CD4-positive, alpha-beta T cell treated with Interleukin-6 for 4 hours (primary cell): ENCODE measurements around the gene C1orf159.
"Not testable (repeated sequence)": the region's sequence is repeated elsewhere in the genome, so short reads cannot be mapped to it uniquely, and the experiment has no call there.

ENCODE experiments used
- DNase-seq: peaks from one replicate; pipeline ENCODE4 v3.0.0-alpha.2; 2020; ENCODE audit warnings: mixed read lengths

The C1orf159 gene

DNA sequence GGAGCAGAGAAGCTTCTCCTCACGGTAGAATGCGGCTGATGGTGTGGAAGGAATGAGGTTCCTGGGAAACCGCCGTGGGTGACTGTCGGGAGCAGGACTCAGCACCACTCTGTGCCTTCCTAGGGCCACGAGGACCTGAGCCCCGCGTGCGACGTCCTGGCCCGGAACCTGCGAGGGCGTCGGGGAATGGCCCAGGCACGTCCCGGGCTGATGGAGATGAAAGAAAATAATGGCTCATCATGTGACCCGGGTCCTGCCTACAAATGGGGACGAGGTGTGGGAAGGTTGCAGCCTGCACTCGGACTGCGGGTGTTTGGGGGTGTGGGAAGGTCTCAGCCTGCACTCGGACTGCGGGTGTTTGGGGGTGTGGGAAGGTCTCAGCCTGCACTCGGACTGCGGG, 32.7 kb upstream of the C1orf159 start:
- no peak for DNase-seq

DNA sequence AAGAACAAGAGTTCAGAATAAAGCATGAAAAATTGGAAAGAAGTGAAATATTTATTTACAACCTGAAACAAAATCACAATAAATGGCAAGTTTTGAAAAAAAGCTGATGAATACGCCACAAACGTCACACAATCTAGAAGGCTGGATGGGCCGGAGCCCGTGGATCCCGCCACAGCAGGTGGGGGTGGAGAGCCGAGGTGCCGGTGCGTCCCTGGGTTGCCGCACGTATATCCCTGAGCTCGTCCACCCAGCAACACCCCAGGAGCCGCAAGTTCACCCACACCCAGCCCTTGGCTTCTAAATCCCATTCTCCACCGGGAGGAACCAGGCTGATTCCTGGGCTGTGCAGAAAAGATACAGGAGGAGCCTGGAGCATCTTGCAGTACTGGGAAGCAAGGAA, 32.2 kb upstream of the C1orf159 start:
- no peak for DNase-seq

DNA sequence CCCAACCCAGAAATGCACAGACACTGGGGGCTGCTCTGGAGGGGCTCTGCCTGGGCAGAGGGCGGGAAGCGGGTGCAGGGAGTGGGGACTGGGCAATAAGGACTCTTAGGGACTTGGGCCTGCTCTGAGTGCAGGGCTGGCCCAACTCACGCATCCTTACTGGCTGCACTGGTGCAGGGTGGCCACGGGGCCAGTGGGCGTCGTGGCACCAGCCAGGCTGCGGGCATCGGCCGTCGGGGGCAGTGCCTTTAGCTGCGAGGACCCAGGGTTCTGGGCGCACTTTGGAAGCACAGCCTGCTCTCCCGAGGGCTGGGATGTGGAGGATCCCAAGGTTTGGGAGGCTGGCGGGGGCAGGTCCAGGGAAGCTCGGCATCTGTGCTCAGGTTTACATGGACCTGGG, 30.7 kb upstream of the C1orf159 start:
- no peak for DNase-seq

DNA sequence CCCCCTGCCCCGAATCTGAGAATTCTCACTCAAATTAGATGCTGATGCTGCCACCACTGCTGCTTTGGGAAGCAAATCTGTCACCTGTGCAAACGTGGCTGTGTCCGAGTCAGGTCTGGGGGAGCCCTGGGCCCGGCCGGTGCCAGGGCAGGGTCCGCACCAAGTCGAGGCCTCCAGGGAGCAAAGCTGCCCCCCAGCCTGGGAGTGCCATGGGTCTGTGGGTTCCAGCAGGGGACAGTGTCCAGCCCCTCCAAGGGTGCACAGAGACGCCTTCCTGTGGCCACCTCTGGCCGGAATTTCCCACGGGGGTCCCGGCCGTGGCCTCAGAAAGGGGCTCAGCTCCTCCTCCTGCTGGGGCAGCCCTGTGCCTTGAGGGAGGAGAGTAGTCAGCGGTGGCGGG, 30.1 kb upstream of the C1orf159 start:
- no peak for DNase-seq

DNA sequence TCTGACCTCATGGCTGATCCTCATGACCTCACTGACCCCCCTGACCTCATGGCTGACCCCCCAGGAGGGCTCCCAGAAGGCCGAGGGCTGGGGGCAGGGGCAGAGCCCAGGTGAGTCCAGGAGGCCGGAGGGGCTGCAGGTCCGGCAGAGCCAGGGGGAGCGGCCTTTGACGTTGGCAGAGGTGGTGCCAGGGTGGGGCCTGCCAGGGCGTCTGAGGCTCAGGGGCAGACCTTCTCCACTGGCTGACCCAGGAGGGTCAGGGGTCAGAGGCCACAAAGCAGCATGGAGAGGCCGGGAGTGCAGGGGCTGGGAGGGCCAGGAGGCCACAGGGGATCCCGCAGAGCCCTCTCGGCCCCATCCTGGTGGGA, 29.6 kb upstream of the C1orf159 start:
- no peak for DNase-seq

DNA sequence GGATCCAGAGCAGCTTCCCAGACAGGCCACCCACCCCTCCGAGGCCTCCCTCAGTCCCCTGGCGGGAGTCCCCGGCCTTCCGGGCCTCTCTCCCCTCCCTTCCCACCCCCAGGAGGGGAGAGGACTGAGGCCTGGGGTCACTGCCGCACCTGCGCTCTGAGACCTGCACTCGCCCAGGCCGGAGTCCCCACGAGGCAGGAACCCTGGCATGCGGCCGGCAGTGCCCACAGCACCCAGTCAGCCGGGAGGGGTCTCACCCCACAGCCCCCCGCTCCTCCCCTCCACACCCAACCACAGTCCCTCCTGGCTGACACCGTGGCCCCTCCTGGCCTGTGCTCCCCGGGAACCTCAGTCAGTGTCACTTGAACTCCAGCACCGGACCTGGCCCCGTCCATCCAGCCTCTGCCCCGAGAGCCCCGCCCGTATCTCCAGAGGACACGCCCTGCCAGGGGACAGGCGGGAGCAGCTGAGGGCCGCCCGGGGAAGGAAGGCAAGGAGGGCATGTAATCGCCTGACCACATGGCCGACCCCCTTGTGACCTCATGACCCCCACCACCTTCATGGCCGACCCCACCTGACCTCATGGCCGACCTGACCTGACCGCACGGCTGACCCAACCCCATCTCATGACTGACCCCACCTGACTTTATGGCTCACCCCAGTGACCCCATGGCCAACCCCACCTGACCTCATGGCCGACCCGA, 29.1 kb upstream of the C1orf159 start:
- DNase-seq: no peak

DNA sequence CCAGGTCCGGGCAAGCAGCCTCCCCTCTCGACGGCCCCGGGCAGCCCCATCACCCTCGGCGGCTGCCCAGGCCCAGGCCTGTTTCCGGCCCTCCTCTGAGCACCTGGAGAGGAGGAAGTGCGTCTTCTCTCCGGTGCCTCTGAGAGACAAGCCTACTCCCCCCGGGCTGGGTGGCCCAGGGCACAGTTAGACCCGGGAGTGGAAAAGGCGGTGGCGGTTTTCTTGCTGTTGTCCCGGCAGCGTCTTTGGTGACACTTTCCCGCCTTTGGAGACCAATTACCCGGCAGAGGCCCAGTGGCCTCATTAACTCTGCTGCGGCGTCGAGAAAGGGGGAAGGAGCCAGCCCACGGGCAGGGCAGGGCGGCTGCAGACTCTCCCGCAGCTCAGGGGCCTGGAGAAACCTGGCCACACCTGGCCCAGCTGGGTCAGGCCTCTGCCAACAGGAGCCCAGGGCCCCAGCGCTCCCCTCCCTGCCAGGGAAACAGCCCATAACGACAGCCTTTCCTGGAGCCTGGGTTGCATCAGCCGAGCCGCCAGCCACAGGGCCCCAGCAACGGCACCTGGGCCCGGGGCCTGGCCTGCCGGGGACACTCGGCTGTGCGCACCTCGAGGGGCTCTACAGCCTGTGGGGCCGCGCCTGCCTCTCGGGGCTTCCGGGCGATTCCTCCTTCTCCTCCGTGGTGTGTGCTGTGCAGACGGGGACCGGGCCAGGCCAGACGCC, 28.4 kb upstream of the C1orf159 start:
- DNase-seq: peak; percentile 73

DNA sequence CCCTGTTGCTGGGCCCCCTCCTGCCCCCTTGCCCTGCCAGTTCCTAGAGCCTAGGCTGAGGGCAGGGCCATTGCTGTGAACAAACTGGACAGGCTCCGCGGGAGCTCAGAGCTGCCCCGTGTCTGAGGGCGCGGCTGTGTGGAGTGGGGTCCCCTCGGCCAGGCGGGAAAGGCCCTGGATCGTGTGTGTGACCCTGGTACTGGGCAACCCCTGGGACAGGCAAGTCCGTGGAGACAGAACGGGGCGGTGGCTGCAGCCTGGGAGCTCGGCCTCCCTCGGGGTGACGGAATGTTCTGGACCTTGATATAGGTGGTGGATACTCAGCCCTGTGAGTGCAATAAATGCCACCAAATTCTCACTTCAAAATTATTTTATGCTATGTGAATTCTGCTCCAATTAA, 27.7 kb upstream of the C1orf159 start:
- DNase-seq: no peak

DNA sequence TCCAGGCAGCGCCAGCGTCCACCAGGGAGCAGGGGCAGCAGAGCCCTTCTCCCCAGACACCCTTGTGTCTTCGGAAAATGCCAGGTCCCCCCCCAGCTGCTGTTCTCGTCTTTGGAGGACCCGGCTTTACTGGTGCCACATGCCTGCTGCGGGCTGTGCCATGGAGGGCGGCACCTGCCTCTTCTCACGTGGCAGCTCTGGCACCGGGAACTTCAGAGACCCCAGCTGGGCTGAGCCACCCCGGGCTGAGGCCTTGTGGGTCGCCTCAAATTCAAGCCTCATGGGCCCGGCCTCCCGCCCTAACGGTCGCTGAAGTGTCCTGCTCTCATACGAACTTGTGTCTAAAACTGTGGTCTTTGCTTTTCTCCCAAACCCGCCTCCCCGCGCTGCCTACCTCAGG, 27.0 kb upstream of the C1orf159 start:
- no peak for DNase-seq

DNA sequence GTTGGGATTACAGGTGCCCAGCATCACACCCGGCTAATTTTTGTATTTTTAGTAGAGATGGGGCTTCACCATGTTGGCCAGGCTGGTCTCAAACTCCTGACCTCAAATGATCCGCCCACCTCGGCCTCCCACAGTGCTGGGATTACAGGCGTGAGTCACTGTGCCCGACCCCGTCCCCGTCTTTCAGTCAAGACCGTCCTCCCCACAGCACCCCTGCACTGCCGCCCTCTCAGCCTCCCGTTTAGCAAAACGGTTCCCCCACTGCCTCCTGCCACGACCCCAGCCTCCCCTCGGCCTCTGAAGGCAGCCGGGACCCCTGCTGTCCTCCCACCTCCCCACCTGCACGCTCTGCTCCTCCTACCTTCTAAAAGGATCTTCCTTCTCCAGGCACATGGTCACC, 26.5 kb upstream of the C1orf159 start:
- DNase-seq: not testable (repeated sequence)

DNA sequence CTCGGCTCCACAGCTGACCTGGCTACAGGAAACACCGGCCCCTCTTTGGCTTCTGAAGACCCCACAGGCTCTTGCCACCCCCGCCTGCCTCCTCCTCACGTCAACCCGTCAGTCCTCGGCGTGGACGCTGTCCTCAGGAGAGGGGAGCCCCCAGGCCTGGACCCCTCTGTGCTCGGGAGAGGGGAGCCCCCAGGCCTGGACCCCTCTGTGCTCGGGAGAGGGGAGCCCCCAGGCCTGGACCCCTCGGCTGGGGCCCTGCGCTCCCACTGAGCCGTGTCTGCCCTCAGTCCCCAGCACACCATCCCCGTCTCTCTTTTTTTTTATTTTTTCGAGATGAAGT, 26.0 kb upstream of the C1orf159 start:
- DNase-seq: no peak

DNA sequence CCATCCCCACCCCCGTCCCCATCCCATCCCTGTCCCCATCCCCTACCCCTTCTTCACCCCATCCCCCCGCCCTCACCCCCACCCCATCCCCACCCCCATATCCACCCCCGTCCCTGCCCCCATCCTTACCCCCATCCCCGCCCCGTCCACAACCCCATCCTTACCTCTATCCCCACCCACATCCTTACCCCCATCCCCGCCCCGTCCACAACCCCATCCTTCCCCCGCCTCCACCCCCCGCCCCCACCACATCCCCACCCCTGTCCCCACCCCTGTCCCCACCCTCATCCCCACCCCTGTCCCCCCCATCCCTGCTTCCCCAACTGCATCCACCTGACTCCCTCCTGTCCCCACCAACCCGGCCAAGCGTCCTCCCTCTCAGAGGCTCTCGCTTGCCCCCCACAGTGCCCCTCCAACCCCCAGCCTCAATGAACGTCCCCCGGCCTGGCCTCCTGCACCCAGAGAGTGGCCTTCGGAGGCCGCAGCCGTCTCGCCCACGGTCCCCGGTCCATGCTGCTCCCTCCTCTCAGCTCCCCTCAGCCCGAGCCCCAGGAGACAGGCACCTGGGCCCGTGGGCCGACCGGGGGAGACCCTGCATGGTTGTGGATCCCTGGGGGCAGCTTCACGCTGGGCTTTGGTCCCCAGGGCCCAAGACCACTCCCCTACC, 25.5 kb upstream of the C1orf159 start:
- DNase-seq: no peak

DNA sequence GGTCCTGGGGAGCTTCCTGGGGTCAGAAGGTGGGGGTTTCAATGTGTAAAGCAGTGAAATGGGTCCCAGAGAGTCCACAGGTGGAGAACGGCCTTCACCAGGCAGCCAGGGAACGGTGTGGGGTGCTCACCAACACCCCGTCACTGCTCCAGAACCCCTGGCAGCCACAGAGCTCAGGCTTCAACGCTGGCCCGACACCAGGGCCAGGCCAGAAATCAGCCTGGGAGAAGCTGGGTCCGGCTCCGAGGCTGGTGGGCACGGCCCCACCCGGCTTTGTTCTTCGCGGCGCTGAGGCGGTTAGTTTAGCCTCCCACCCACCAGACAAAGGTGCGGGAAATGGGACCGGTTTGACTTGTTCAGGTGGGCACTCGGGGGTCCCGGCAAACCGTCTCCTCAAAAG, 24.8 kb upstream of the C1orf159 start:
- no peak for DNase-seq

DNA sequence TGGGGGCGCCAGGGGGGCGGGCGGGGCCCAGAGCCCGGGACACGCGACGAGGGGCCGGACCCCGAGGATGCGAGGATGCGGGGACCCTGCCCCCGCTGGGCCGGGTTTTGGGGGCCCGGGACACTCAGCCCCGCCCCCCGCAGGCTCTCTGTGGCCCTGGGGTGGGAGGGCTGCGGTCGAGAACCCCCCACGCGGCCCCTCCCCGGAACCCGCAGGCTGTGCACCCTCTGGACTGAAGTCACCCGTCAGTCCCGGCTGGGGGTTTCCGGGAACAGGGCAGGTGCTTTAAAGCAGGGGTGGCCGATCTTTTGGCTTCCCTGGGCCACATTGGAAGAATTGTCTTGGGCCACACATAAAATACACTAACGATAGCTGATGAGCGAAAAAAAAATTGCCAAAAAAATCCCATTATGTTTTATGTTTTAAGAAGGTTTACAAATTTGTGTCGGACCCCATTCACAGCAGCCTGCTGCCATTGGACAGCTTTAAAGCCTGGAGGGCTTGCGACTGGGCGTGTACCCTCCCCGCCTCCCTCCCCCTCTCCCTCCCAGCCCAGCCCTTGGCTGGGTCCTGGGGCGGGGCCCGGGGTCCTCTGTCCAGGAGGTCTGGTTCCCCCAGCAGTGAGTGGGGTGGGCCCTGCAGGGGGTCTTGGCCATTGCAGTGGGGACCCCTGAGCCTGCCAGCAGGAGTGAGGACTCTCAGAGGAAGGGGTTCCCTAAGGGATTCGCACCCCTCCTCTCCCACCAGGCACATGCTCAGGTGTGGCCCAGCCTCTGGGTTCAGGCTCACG, 21.6 kb upstream of the C1orf159 start:
- peak; percentile 76 for DNase-seq

DNA sequence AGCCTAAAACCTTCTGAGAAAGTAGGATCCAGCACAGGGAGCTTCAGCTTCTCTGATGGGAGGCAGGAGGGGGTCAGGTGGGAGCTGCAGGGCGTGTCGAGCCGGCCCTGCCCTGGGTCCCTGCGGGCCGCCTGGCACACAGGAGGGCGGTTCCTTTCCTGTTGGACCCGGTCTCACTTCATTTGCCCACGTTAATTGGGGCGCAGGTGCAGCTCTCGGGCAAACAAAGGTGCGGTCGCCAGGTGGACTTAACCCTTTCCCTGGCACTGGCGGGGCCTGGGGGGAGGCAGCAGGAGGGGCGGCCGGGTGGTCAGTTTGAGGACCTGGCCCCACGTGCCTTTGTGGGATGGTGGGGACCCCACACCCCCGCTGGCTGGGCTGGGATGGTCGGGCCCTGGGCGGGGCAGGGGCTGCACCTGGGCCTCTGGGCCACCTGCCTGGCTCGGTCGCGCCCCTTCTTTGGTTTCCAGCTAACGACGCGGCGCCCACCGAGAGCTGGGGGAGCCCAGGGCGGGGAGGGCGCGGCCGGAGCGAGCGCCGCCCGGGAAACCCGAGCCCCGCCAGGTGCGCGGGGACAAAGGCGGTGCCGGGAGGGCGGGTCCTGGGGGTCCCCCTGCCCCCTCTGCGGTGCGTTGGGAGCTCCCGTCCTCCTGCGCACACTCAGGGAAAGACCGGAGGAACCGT, 20.8 kb upstream of the C1orf159 start:
- peak; percentile 20 for DNase-seq

DNA sequence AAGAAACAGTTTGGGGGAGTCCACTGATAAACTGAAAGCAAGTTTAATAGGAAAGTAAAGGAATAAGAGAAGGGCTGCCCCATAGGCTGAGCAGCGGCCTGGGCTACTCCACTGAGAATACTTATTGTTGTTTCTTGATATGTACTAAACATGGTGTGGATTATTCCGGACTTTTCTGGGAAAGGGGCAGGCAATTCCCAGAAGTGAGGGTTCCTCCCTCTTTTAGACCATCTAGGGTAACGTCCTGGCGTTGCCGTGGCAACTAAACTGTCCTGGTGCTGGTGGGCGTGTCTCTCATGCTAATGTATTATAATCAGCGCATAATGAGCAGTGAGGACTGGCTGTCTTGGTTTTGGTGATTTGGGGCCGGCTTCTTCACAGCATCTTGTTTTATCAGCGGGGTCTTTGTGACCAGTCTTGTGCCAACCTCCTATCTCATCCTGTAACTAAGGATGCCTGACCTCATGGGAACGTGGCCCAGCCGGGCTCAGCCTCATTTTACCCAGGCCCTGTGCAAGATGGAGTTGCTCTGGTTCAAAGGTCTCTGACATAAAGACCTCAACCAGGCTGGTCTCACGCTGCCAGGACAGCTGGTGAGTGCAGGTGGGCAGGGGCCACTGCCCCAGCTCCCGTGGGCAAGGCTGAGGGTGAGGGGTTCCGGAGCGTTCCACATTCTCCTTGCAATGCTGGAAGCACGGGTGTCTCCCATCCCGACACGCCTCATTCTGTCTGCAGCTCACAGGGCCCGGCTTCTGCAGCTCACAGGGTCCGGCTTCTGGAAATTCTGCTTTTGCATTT, 19.6 kb upstream of the C1orf159 start:
- DNase-seq: no peak

DNA sequence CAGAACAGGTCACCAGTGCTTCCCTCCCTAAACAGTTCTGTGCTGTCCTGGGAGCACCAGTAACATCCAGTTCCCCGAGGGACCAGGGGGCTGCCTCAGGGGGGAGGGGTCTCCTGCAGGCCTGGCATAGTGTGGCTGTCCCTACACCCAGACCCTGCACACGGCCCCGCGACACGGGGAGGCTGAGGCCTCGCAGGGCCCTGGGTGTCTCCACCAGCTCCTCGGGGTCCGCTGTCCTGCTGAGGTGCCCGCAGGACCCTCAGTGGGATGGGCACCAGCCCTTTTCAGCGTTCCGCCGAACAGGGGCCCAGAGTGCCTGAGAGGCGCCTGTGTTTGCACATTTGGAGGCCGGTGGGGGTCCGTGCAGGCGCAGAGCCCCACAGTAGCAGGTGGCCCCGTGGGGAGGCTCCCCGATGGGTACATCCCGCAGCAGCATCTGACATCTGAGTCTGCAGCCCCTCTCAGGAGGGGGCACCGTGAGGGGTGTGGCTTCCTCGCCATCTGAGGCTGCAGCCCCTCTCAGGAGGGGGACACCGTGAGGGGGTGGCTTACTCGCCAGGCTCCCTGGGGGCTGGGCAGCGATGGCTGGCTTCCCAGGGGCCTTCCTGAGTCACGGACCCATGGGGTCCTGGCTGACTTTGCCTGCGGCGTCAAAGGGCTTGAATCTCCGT, 18.5 kb upstream of the C1orf159 start:
- no peak for DNase-seq

DNA sequence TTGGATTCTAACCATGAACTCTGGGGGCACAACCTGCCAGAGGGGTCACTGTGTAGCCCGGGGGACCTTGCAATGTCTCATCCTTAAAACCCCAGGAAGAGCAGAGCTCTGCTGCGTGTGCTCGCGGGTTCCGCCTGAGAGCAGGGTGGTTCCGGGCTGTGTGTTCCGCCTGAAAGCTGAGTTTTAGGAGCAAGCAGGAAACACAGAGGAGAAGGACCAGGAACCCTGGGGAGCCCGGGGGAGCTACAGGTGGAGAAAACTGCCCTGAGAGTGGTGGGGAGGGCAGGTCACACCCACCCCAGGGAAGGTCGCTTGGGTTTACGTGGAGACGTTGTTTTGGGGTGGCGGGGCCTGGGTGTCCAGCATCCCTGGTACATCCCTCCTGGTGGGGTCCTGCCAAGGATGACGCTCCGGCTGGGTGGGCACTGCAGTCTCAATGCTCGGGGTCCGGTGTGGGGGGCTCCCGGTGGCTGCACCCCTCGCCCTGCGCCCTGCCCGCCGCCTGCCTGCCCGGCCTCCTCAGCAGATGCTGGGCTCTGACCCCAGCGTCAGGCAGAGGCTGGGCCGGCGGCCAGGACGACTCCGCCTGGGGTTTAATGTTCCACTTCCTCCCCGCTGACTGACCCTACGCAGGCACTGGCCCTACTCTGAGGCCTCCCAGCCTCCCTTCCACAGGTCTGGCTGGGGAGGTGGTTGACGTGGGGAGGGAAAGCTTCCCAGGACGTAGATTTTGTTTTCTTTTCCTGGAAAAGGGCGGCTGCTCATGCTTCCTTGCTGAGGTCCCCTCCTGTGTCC, 17.3 kb upstream of the C1orf159 start:
- no peak for DNase-seq

DNA sequence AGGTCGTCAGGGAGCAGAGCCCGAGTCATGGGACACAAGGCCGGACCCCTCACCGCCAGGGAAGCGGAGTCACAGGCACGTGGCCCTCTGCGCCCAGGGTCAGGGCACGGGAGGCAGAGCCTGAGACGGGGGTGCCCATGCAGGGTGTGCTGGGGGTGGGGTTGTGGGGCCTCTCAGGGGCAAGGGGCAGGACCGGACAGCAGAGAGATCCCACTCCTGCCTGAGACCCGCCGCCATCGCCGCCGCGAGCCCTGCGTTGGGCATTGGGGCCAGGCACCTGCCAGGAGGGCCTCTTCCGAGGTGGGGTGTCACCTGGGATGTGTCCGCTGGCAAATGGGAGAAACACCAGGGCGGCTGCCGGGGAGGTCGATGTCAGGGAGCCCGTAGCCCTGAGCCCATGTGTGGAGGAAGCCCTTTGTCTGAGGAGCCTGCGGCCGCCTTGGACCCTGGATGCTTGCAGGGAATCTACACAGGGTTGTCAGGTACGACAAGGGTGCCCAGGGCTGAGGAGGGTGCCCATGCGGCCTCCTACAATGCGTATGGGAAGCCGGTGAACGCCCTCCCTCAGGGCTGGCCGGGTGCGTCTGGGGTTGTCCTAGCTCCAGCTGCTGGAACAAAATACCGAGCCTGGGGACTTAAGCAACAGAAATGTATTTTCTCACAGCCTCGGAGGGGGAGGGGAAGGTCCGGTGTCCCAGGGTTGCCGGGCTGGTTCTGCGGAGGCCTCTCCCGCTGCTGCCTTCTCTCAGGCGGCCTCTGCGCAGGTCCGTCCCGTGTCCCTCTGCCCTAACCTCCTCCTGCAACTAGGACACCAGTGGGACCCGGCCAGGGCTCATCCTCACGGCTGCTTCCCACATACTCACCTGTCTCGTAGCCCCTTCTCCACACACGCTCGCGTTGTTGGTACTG, 16.4 kb upstream of the C1orf159 start:
- DNase-seq: no peak
